GM18517 (cell line): ENCODE results near the gene HDAC10.

Source experiments
- ATAC-seq: cut with Tn5 transposase; IDR thresholded peaks from one replicate; pipeline ENCODE4 v1.9.1; 2021; ENCODE audit warnings: mild to moderate bottlenecking, moderate library complexity; ENCODE audit not compliant: unreplicated experiment

The HDAC10 gene

GRCh38 chr22:50250555-50251476 is at the start of gene HDAC10:
HDAC10 (minus strand) TSS chr22:50251265; CDS start chr22:50251032, 233 bp downstream.
- ATAC-seq = peak; percentile 43

GRCh38 chr22:50300620-50301257 is 49.7 kb upstream of the HDAC10 start:
- no peak for ATAC-seq

- no peak for ATAC-seq
These were observed 48.9 kb upstream of the HDAC10 start for GRCh38 chr22:50299785-50300619.

GRCh38 chr22:50298937-50299784 is 48.1 kb upstream of the HDAC10 start:
- no peak for ATAC-seq

- ATAC-seq = no peak
These were observed 47.2 kb upstream of the HDAC10 start for GRCh38 chr22:50298266-50298637.

- no peak for ATAC-seq
These were observed 46.6 kb upstream of the HDAC10 start for GRCh38 chr22:50297510-50298265.

- no peak for ATAC-seq
These were observed 45.8 kb upstream of the HDAC10 start for GRCh38 chr22:50296658-50297490.

GRCh38 chr22:50294319-50294656 is 43.2 kb upstream of the HDAC10 start:
- no peak for ATAC-seq

- ATAC-seq = no peak
These were observed 42.6 kb upstream of the HDAC10 start for GRCh38 chr22:50293441-50294318.

- ATAC-seq = no peak
These were observed 41.8 kb upstream of the HDAC10 start for GRCh38 chr22:50292643-50293440.

GRCh38 chr22:50289942-50290630 is 39.0 kb upstream of the HDAC10 start:
- ATAC-seq = no peak

- ATAC-seq = no peak
These were observed 38.3 kb upstream of the HDAC10 start for GRCh38 chr22:50289151-50289941.

- no peak for ATAC-seq
These were observed 36.7 kb upstream of the HDAC10 start for GRCh38 chr22:50287731-50288130.

GRCh38 chr22:50286701-50287318 is 35.7 kb upstream of the HDAC10 start:
- ATAC-seq = no peak

- ATAC-seq = no peak
These were observed 35.2 kb upstream of the HDAC10 start for GRCh38 chr22:50286275-50286674.
